ENCODE data around the gene RASA3. TPM values are rescaled to one million over a fixed set of nuclear protein-coding genes. Genes with fewer than 3 reads are reported as not detected.

RASA3 gene
- total and polyA plus RNA-seq, 10 of the 15 experiments (the other 5 are each of a cell fraction or from before 2014, with no cell fraction given), result 0.79 to 33.9 (median 17.6) TPM

DNA sequence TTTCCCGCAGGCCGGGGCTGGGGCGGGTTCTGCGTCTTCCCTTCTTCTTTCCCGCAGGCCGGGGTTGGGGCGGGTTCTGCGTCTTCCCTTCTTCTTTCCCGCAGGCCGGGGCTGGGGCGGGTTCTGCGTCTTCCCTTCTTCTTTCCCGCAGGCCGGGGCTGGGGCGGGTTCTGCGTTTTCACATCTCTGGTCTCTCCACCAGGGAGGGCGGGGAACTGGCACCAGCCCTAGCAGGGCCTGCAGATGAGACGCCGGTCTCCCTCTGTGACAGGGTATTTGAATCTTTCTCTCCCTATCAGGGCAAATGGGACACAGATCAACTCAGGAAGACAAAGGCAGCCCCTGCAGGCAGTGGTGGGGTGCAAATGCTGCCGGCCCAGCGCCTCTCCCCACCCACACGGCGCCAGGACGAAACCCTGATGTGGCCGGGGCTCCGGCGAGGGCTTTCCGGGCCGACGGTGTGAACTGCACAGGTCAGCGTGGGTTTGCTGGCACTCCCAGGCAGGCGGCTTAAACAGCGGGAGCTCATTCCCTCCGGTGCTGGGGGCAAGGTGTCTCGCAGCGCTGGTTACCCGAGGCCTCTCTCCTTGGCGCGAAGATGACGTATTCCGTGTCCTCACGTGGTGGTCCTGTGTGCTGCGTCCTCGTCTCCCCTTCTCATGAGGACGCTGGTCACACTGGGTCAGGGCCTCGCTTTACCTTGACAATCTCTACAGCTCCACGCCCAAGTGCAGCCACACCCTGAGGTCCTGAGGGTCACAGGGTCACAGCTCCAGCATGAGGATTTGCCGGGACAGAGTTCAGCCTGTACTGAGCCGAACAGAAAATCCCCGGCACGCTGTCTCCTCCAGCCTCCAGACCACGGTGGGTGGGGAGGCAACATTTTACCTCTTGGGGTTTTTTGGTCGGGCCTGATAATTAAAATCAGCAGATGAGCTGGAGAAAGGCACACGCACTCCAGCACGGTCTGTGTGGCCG, 157.8 kb downstream of the RASA3 start:
- Histone ChIP-seq H3K27ac (ENCODE audit: control insufficient read depth, insufficient read depth) (no peak overlapping the region), H3K36me3 (ENCODE audit: control insufficient read depth in 2 of 2, insufficient read depth in 2 of 2, low read length in 1 of 2) (no peaks in the 10 kb centered on the region; a peak in 1 of 4 replicates), H2AFZ (ENCODE audit: control insufficient read depth, low read depth, low read length) (no peak overlapping the region), H3K27me3 (replicated peaks in 1 of 2; ENCODE audit: control insufficient read depth in 2 of 2, insufficient read depth in 2 of 2, low read length in 1 of 2) (no peaks in the 10 kb centered on the region), H4K20me1 (ENCODE audit: control insufficient read depth, insufficient read depth) (no peaks in the 10 kb centered on the region), H3K79me2 (ENCODE audit: control insufficient read depth, insufficient read depth, low read length) (no peaks in the 10 kb centered on the region), H3K4me3 (no peak overlapping the region), H3K9ac (ENCODE audit: control insufficient read depth, insufficient read depth, low read length) (no peak overlapping the region), H3K9me3 (replicated peaks; ENCODE audit: control insufficient read depth, insufficient read depth, low read length) (no peaks in the 10 kb centered on the region), H3K4me1 (ENCODE audit: control insufficient read depth, insufficient read depth, low read length) (no peaks in the 10 kb centered on the region), H3K4me2 (ENCODE audit: control insufficient read depth, insufficient read depth) (no peak overlapping the region)
- intact Hi-C loops (cut with micrococcal nuclease; ENCODE audit: unreplicated experiment) (no loop called here), in situ Hi-C loops (cut with MboI) (loop anchor here (5.0 kb wide), 1 partner anchor 38 kb away; no protein-coding TSS in a partner anchor)
- DNase-seq (ENCODE audit: low read depth, low spot score) (no peak), FAIRE-seq (no peak), ATAC-seq (no peak)
- ChIA-PET SMC1A (ENCODE audit: uncharacterized antibody, unreplicated experiment) (no interaction called here), RAD21 (ENCODE audit: unreplicated experiment) (no interaction called here), CTCF (no interaction called here), POLR2A (no interaction called here)
- TF ChIP-seq RCOR1 (conservative IDR thresholded peaks at IDR 0.05; ENCODE audit: low read depth, low read length) (no peak), MTA2 (IDR thresholded peaks at IDR 0.05; ENCODE audit: low read depth) (no peak), FOXM1 (IDR thresholded peaks at IDR 0.05; ENCODE audit: low read depth, low read length) (no peak), MEF2A (IDR thresholded peaks at IDR 0.05; ENCODE audit: insufficient read depth, low read depth, low read length) (no peak), ZNF274 (IDR thresholded peaks at IDR 0.05; ENCODE audit: insufficient read depth, insufficient read length) (no peak)
- 92% methylated on average over 48 of the region's 56 CpGs for WGBS (ENCODE audit: insufficient coverage, insufficient replicate concordance, low lambda C conversion rate, missing lambda C conversion rate)
- BruUV-seq (replicated peaks), result no TSS peak

Data from GM12878 (cell line).